GM18873 (cell line): ENCODE measurements around the gene PROC.
A peak's percentile ranks its signal among the peaks of the same experiment; 100 is the strongest.

Experiments used
- ATAC-seq: cut with Tn5 transposase; IDR thresholded peaks from one replicate; pipeline ENCODE4 v1.9.1; 2021; ENCODE audit warnings: mild to moderate bottlenecking, moderate library complexity, moderate number of reproducible peaks; ENCODE audit not compliant: unreplicated experiment, low FRiP score

PROC gene

DNA sequence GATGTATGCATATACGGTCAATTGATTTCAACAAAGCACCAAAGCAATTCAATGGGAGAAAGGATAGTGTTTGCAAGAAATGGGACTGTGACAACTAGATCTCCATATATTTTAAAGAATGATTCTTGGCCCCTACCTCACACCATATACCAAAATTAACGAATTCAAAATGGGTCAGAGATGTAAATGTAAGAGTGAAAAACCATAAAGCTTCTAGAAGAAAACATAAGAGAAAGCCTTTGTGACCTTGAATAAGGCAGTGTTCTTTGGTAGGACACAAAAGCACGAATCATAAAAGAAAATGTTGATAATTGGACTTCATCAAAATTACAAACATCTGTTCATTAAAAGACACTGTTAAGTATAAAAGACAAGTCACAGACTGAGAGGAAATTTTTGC, 5.0 kb upstream of the PROC start:
- no peak for ATAC-seq

DNA sequence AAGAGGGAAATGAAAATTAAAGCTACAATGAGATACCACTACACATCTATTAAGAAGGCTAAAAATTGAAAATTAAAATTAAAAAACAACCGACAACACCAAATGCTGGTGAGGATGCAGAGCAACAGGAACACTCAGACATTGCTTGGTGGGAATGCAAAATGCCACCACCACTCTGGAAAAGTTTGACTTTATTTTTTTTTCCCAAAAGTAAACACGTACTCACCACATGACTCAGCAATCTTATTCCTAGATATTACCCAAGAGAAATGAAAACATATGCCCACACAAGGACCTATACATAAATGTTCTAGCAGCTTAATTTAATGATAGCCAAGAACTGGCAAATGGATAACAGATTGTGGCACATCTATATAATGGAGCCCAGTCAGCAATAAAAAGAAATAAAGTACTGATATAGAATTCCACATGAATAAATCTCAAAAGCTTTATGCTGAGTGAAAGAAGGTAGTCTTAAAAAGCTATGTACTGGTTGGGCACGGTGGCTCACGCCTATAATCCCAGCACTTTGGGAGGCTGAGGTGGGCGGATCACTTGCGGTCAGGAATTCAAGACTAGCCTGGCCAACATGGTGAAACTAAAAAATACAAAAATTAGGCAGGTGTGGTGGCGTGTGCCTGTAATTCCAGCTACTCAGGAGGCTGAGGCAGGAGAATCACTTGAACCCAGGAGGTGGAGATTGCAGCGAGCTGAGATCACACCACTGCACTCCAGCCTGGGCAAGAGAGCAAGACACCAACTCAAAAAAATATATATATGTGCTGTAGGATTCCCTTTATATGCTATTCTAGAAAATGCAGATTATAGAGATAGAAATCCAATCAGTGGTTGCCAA, 4.2 kb upstream of the PROC start:
- ATAC-seq, result no peak

DNA sequence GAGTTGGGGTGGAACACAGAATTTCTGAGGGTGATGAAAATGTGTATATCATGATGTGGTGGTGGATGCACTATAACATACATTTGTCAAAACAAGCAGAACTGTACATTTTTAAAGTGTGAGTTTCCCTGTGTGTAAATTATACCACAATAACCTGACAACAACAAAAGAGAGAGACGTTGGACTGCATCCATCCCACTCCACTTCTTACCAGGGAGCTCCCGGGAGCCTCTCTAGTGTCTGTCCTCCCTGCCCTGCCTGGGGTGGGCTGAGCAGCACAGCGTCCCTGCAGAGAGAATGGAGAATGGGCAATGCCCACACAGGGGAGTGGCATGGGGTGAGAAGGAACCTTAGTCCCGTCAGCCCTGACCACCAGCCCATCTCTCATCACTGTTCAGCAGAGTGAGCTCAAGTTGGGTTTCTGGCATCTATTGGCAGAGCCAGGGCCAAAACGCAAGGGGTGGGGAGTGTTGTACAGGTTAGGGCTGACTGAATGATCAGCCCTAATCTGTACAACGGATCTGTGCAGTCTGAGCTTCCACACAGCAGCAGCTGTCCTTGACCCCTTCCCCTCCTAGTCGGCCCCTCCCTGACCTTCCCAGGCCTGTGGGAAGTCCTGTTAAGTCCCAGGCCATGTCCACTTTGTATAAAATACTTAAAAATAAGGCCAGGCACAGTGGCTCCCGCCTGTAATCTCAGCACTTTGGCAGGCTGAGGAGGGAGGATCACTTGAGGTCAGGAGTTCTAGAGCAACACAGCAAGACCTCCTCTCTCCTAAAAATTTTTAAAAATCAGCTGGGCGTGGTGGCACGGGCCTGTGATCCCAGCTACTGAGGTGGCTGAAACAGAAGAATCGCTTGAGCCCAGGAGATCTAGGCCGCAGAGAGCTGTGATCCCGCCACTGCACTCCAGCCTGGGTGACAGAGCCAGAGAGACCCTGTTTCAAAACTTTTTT, 3.3 kb upstream of the PROC start:
- no peak for ATAC-seq

DNA sequence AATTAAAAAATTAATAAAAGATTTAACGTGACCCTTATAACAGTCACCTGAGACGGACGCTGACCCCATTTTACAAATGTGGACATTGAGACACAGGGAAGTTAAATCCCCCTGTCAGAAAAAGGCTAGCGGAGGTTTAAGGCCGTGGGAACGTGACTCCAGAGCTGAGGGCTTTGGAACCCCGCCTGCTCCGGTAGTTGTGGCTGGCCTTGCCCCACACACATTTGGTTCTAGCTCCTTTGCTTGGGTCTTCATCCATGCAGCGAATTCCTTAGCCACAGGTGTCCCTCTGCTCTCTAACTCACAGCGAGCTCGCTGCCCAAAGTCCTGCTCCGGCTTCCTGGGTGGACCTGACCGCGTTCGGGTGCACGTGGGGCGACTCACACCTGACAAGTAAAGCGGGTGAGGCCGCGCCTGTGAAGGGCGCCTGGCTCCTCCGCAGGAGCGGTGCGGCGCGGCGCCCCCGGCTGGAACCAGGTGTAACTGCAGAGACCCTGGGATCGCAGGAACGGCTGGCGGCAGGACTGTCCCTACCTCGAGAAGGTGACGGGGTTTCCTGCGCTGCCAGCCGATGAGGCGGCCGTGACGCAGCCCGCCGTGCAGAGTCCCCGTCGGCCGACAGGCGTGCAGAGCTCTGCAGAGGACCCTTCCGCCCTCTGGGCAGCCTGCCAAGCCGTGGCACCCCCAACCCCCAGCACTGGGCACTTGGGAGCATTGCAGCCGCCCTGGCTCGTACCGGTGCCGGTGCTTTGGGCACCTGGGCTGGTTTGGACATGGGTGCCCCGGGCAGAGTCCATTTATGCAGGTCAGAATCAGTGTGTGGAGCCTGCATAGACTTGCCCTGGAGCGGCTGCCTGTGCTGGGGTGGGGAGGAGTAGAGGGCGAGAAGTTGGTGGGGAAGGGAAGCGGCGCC, 2.4 kb upstream of the PROC start:
- ATAC-seq, result peak; percentile 61

DNA sequence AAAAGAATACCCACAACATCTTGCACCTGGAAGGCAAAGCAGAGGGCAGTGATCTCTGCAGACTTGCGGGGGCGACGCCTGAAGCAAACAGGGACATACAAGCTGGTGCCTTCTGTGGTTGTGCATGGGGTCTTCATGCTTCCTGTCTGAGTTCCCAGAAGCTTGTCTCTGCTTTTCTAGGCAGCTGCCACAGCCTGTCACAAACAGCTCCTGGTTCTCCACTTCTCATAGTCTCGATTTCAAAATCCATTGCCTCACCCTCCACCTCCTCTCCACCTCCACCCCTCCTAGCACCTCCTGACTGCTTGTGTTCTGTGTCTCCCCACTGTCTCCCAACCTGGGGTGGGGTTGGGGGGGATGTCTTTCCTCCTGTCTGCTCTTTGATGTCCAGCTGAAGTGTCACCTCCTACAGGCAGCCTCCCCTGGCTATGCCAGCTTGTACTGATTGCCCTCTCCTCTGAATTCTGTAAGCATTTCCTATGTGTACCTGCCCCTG, 1.7 kb upstream of the PROC start:
- ATAC-seq, result no peak

DNA sequence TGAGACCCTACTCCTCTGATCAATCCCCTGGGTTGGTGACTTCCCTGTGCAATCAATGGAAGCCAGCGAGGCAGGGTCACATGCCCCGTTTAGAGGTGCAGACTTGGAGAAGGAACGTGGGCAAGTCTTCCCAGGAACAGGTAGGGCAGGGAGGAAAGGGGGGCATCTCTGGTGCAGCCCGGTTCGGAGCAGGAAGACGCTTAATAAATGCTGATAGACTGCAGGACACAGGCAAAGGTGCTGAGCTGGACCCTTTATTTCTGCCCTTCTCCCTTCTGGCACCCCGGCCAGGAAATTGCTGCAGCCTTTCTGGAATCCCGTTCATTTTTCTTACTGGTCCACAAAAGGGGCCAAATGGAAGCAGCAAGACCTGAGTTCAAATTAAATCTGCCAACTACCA, 821 bp upstream of the PROC start:
- no peak for ATAC-seq

DNA sequence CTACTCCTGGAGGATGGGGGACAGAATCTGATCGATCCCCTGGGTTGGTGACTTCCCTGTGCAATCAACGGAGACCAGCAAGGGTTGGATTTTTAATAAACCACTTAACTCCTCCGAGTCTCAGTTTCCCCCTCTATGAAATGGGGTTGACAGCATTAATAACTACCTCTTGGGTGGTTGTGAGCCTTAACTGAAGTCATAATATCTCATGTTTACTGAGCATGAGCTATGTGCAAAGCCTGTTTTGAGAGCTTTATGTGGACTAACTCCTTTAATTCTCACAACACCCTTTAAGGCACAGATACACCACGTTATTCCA, 844 bp downstream of the PROC start:
- ATAC-seq, result no peak

DNA sequence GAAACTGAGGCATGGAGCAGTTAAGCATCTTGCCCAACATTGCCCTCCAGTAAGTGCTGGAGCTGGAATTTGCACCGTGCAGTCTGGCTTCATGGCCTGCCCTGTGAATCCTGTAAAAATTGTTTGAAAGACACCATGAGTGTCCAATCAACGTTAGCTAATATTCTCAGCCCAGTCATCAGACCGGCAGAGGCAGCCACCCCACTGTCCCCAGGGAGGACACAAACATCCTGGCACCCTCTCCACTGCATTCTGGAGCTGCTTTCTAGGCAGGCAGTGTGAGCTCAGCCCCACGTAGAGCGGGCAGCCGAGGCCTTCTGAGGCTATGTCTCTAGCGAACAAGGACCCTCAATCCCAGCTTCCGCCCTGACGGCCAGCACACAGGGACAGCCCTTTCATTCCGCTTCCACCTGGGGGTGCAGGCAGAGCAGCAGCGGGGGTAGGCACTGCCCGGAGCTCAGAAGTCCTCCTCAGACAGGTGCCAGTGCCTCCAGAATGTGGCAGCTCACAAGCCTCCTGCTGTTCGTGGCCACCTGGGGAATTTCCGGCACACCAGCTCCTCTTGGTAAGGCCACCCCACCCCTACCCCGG, 1.3 kb downstream of the PROC start:
- no peak for ATAC-seq

DNA sequence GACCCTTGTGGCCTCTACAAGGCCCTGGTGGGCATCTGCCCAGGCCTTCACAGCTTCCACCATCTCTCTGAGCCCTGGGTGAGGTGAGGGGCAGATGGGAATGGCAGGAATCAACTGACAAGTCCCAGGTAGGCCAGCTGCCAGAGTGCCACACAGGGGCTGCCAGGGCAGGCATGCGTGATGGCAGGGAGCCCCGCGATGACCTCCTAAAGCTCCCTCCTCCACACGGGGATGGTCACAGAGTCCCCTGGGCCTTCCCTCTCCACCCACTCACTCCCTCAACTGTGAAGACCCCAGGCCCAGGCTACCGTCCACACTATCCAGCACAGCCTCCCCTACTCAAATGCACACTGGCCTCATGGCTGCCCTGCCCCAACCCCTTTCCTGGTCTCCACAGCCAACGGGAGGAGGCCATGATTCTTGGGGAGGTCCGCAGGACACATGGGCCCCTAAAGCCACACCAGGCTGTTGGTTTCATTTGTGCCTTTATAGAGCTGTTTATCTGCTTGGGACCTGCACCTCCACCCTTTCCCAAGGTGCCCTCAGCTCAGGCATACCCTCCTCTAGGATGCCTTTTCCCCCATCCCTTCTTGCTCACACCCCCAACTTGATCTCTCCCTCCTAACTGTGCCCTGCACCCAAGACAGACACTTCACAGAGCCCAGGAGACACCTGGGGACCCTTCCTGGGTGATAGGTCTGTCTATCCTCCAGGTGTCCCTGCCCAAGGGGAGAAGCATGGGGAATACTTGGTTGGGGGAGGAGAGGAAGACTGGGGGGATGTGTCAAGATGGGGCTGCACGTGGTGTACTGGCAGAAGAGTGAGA, 2.0 kb downstream of the PROC start:
- ATAC-seq, result no peak

DNA sequence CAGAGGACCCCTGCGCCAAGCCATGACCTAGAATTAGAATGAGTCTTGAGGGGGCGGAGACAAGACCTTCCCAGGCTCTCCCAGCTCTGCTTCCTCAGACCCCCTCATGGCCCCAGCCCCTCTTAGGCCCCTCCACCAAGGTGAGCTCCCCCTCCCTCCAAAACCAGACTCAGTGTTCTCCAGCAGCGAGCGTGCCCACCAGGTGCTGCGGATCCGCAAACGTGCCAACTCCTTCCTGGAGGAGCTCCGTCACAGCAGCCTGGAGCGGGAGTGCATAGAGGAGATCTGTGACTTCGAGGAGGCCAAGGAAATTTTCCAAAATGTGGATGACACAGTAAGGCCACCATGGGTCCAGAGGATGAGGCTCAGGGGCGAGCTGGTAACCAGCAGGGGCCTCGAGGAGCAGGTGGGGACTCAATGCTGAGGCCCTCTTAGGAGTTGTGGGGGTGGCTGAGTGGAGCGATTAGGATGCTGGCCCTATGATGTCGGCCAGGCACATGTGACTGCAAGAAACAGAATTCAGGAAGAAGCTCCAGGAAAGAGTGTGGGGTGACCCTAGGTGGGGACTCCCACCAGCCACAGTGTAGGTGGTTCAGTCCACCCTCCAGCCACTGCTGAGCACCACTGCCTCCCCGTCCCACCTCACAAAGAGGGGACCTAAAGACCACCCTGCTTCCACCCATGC, 3.0 kb downstream of the PROC start:
- ATAC-seq, result no peak

DNA sequence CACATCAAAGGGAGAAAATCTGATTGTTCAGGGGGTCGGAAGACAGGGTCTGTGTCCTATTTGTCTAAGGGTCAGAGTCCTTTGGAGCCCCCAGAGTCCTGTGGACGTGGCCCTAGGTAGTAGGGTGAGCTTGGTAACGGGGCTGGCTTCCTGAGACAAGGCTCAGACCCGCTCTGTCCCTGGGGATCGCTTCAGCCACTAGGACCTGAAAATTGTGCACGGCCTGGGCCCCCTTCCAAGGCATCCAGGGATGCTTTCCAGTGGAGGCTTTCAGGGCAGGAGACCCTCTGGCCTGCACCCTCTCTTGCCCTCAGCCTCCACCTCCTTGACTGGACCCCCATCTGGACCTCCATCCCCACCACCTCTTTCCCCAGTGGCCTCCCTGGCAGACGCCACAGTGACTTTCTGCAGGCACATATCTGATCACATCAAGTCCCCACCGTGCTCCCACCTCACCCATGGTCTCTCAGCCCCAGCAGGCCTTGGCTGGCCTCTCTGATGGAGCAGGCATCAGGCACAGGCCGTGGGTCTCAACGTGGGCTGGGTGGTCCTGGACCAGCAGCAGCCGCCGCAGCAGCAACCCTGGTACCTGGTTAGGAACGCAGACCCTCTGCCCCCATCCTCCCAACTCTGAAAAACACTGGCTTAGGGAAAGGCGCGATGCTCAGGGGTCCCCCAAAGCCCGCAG, 3.8 kb downstream of the PROC start:
- ATAC-seq, result no peak

DNA sequence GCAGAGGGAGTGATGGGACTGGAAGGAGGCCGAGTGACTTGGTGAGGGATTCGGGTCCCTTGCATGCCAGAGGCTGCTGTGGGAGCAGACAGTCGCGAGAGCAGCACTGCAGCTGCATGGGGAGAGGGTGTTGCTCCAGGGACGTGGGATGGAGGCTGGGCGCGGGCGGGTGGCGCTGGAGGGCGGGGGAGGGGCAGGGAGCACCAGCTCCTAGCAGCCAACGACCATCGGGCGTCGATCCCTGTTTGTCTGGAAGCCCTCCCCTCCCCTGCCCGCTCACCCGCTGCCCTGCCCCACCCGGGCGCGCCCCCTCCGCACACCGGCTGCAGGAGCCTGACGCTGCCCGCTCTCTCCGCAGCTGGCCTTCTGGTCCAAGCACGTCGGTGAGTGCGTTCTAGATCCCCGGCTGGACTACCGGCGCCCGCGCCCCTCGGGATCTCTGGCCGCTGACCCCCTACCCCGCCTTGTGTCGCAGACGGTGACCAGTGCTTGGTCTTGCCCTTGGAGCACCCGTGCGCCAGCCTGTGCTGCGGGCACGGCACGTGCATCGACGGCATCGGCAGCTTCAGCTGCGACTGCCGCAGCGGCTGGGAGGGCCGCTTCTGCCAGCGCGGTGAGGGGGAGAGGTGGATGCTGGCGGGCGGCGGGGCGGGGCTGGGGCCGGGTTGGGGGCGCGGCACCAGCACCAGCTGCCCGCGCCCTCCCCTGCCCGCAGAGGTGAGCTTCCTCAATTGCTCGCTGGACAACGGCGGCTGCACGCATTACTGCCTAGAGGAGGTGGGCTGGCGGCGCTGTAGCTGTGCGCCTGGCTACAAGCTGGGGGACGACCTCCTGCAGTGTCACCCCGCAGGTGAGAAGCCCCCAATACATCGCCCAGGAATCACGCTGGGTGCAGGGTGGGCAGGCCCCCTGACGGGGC, 4.6 kb downstream of the PROC start:
- no peak for ATAC-seq

DNA sequence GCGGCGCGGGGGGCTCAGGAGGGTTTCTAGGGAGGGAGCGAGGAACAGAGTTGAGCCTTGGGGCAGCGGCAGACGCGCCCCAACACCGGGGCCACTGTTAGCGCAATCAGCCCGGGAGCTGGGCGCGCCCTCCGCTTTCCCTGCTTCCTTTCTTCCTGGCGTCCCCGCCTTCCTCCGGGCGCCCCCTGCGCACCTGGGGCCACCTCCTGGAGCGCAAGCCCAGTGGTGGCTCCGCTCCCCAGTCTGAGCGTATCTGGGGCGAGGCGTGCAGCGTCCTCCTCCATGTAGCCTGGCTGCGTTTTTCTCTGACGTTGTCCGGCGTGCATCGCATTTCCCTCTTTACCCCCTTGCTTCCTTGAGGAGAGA, 5.2 kb downstream of the PROC start:
- no peak for ATAC-seq

DNA sequence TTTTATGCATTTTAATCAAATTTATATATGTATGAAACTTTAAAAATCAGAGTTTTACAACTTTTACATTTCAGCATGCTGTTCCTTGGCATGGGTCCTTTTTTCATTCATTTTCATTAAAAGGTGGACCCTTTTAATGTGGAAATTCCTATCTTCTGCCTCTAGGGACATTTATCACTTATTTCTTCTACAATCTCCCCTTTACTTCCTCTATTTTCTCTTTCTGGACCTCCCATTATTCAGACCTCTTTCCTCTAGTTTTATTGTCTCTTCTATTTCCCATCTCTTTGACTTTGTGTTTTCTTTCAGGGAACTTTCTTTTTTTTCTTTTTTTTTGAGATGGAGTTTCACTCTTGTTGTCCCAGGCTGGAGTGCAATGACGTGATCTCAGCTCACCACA, 5.7 kb downstream of the PROC start:
- ATAC-seq, result no peak

DNA sequence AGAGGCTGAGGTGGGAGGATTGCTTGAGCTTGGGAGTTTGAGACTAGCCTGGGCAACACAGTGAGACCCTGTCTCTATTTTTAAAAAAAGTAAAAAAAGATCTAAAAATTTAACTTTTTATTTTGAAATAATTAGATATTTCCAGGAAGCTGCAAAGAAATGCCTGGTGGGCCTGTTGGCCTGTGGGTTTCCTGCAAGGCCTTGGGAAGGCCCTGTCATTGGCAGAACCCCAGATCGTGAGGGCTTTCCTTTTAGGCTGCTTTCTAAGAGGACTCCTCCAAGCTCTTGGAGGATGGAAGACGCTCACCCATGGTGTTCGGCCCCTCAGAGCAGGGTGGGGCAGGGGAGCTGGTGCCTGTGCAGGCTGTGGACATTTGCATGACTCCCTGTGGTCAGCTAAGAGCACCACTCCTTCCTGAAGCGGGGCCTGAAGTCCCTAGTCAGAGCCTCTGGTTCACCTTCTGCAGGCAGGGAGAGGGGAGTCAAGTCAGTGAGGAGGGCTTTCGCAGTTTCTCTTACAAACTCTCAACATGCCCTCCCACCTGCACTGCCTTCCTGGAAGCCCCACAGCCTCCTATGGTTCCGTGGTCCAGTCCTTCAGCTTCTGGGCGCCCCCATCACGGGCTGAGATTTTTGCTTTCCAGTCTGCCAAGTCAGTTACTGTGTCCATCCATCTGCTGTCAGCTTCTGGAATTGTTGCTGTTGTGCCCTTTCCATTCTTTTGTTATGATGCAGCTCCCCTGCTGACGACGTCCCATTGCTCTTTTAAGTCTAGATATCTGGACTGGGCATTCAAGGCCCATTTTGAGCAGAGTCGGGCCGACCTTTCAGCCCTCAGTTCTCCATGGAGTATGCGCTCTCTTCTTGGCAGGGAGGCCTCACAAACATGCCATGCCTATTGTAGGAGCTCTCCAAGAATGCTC, 6.6 kb downstream of the PROC start:
- ATAC-seq, result no peak
